K562 (cell line): ENCODE data around the gene SLC16A5. TPM values are rescaled to one million over a fixed set of nuclear protein-coding genes. Genes with fewer than 3 reads are reported as not detected.

Experiments
- ATAC-seq: fragments of 200-7000 bp; cut with Tn5 transposase; 3 replicates; pipeline ENCODE4 v1.9.1; 2020; ENCODE audit warnings: moderate library complexity
- BruUV-seq: library from RNA; stranded (reverse); fragments of 400-500 nt; replicated peaks from 2 replicates; lab custom pipeline; 2021; lab: Mats Ljungman, UMichigan
- CTCF ChIA-PET: fragments of 300-600 bp; formaldehyde crosslinking; extraction: SDS; loops from one replicate; lab custom pipeline; 2021; ENCODE audit warnings: low intra/inter-chr PET ratio; lab: Yijun Ruan, JAX
- POLR2A ChIA-PET: fragments of 300-600, 350-650 bp; sonication (Branson Sonifier 250); formaldehyde crosslinking; extraction: SDS; loops from one replicate; lab custom pipeline; 2021; ENCODE audit warnings: antibody characterized with exemption, inconsistent platforms; lab: Yijun Ruan, JAX
- DNase-seq, 4 experiments: peaks; one replicate each; pipeline versions ENCODE4 v3.0.0 to v3.0.0-alpha.2; 2011 to 2018; ENCODE audit warnings: low spot score in 3 of 4, mixed read lengths in 3 of 4; ENCODE audit errors: extremely low read depth in 1 of 4
- FAIRE-seq: peaks from 2 replicates; lab custom pipeline; 2011; peaks lifted over from hg19 to GRCh38; lab: Jason Lieb, UNC
- H2AFZ ChIP-seq: 2 replicates; pipeline ENCODE4 v1.6.0; 2011; ENCODE audit warnings: low read depth, low read length, control low read depth, inconsistent platforms
- H3K27ac ChIP-seq: fragments of 200-600 bp; 3 replicates; pipeline ENCODE4 v1.8.0; 2011; ENCODE audit warnings: low read depth, mild to moderate bottlenecking, control low read depth, inconsistent platforms, low read length, moderate library complexity, mixed read lengths; ENCODE audit errors: extremely low read depth
- H3K27me3 ChIP-seq, 2 experiments: fragments of 300-600 bp in 1 of 2; 2 replicates in 1 of 2; 3 replicates in 1 of 2; pipeline versions ENCODE4 v1.6.0 to v1.8.0; 2011; ENCODE audit warnings: inconsistent platforms in 2 of 2, low read length in 2 of 2, mild to moderate bottlenecking in 1 of 2, mixed read lengths in 1 of 2, moderate library complexity in 1 of 2; ENCODE audit not compliant: control insufficient read depth in 2 of 2, insufficient read depth in 2 of 2
- H3K36me3 ChIP-seq: fragments of 300-600 bp; 3 replicates; pipeline ENCODE4 v1.8.0; 2011; ENCODE audit warnings: mild to moderate bottlenecking, low read length, inconsistent platforms; ENCODE audit not compliant: control insufficient read depth, insufficient read depth
- H3K4me1 ChIP-seq, 2 experiments: fragments of 200-600 bp in 1 of 2; replicated peaks in 1 of 2; 2 replicates in 1 of 2; 3 replicates in 1 of 2; pipeline versions ENCODE4 v1.5.1 to v1.8.0; 2011; ENCODE audit warnings: inconsistent platforms in 2 of 2, low read length in 2 of 2, mild to moderate bottlenecking in 1 of 2, mixed read lengths in 1 of 2, moderate library complexity in 1 of 2; ENCODE audit not compliant: control insufficient read depth in 2 of 2, insufficient read depth in 2 of 2
- H3K4me2 ChIP-seq: 2 replicates; pipeline ENCODE4 v1.6.1; 2011; ENCODE audit warnings: low read length, control low read depth, inconsistent platforms, mixed read lengths; ENCODE audit not compliant: insufficient read depth
- H3K4me3 ChIP-seq: fragments of 200-600 bp; sonication (generic), shearing (Covaris generic); 2 replicates; pipeline ENCODE4 v1.5.1; 2016; ENCODE audit warnings: control low read depth, inconsistent platforms
- H3K79me2 ChIP-seq: fragments of 200-600 bp; 3 replicates; pipeline ENCODE4 v1.8.0; 2011; ENCODE audit warnings: low read length, inconsistent platforms; ENCODE audit not compliant: control insufficient read depth, insufficient read depth
- H3K9ac ChIP-seq, 2 experiments: 2 replicates each; pipeline versions ENCODE4 v1.6.0 to v1.6.1; 2011; ENCODE audit warnings: low read depth in 2 of 2, low read length in 2 of 2, control low read depth in 1 of 2, inconsistent platforms in 1 of 2, mild to moderate bottlenecking in 1 of 2, mixed read lengths in 1 of 2; ENCODE audit not compliant: insufficient read depth in 1 of 2
- H3K9me1 ChIP-seq: one replicate; pipeline ENCODE4 v1.6.0; 2011; ENCODE audit warnings: inconsistent platforms, mild to moderate bottlenecking, low read length, moderate library complexity; ENCODE audit not compliant: control insufficient read depth, insufficient read depth
- H3K9me3 ChIP-seq: replicated peaks from 2 replicates; pipeline ENCODE4 v1.5.1; 2011; ENCODE audit warnings: low read depth, low read length, inconsistent platforms; ENCODE audit not compliant: control insufficient read depth, insufficient read depth
- H4K20me1 ChIP-seq: replicated peaks from 2 replicates; pipeline ENCODE4 v1.6.1; 2011; ENCODE audit warnings: low read length, inconsistent platforms, mixed read lengths; ENCODE audit not compliant: control insufficient read depth, insufficient read depth
- ASH1L ChIP-seq: fragments of 450-650 bp; IDR thresholded peaks from 2 replicates; pipeline ENCODE4 v1.6.1; 2018; ENCODE audit warnings: borderline replicate concordance, mild to moderate bottlenecking, low read depth; ENCODE audit not compliant: partially characterized antibody
- CUX1 ChIP-seq: fragments of 200-800 bp; sonication (Bioruptor generic); IDR thresholded peaks from 2 replicates; pipeline ENCODE4 v1.6.1; 2016; ENCODE audit warnings: missing genetic modification characterization, missing compliant biosample characterization
- HNRNPL ChIP-seq: fragments of 200-400 bp; formaldehyde crosslinking; IDR thresholded peaks from 2 replicates; pipeline ENCODE4 v1.6.1; 2017; ENCODE audit warnings: low read depth, mild to moderate bottlenecking, low read length
- NBN ChIP-seq: fragments of 450-650 bp; IDR thresholded peaks from 2 replicates; pipeline ENCODE4 v1.6.1; 2016; ENCODE audit warnings: low read depth, mild to moderate bottlenecking
- THRA ChIP-seq: fragments of 450-650 bp; IDR thresholded peaks from 2 replicates; pipeline ENCODE4 v1.6.1; 2017; ENCODE audit warnings: mild to moderate bottlenecking, moderate library complexity
- YY1 ChIP-seq, 3 experiments: IDR thresholded peaks; 2 replicates each; pipeline ENCODE4 v1.6.1; 2011; ENCODE audit warnings: low read length in 2 of 3, mild to moderate bottlenecking in 2 of 3, moderate library complexity in 2 of 3, borderline replicate concordance in 1 of 3, control low read depth in 1 of 3, low read depth in 1 of 3; ENCODE audit not compliant: insufficient read depth in 3 of 3, insufficient replicate concordance in 2 of 3, control insufficient read depth in 1 of 3, insufficient read length in 1 of 3; ENCODE audit errors: extremely low read depth in 1 of 3
- ZBTB11 ChIP-seq, 3 experiments: fragments of 200-800 bp in 1 of 3; fragments of 250-450 bp in 1 of 3; fragments of 450-650 bp in 1 of 3; sonication (Bioruptor Pico) in 1 of 3; sonication (Bioruptor generic) in 1 of 3; formaldehyde crosslinking in 1 of 3; IDR thresholded peaks; 2 replicates each; pipeline versions ENCODE4 v1.6.1 to v1.8.0; 2016 to 2022; ENCODE audit warnings: mild to moderate bottlenecking in 2 of 3, missing genetic modification characterization in 2 of 3, missing compliant biosample characterization in 1 of 3, moderate library complexity in 1 of 3
- ZFP30 ChIP-seq: fragments of 250-450 bp; sonication (Bioruptor Pico); IDR thresholded peaks from 2 replicates; pipeline ENCODE4 v1.8.0; 2022; ENCODE audit warnings: moderate library complexity, mild to moderate bottlenecking, inconsistent platforms, borderline replicate concordance
- whole genome bisulfite sequencing: fragments of 100-300 bp; shearing (Covaris generic); methylation state at CpG from one replicate; pipeline ENCODE4 v1.1.6; 2016; ENCODE audit warnings: low coverage, mixed read lengths; ENCODE audit not compliant: insufficient coverage; ENCODE audit errors: missing lambda C conversion rate; 5-methylcytosine and 5-hydroxymethylcytosine counted together
- in situ Hi-C: fragments of 300-500 bp; cut with MboI; formaldehyde crosslinking; loops from 4 replicates; pipeline ENCODE4 v1.15.0; 2018; ENCODE audit warnings: inconsistent platforms, mixed read lengths
- intact Hi-C: fragments of 100-400 bp; cut with micrococcal nuclease; formaldehyde crosslinking; loops from 2 replicates; pipeline ENCODE4 v1.14.2; 2022
- polyA plus RNA-seq, 8 experiments: library from polyadenylated mRNA; depleted of rRNA in 4 of 8; stranded (reverse) in 5 of 8; unstranded in 3 of 8; fragments of >200 nt; fragmentation: Nextera tagmentation in 2 of 8; fragmentation: Illumina TruSeq in 1 of 8; extraction: Ambion mirVana in 2 of 8; extraction: Trizol in 1 of 8; gene quantifications; 2 replicates each; pipeline versions ENCODE4 v1.2.1 to v1.2.3, GENCODE V29; 2011 to 2014; ENCODE audit warnings: inconsistent platforms in 1 of 8, missing spikeins in 1 of 8
- total RNA-seq, 7 experiments: library from RNA; depleted of rRNA in 6 of 7; stranded (reverse); fragments of >200 nt in 6 of 7; fragmentation: Illumina TruSeq in 2 of 7; extraction: Trizol in 2 of 7; gene quantifications; 2 replicates each; pipeline versions ENCODE4 v1.2.1 to v1.2.3, GENCODE V29; 2011 to 2021; ENCODE audit warnings: low replicate concordance in 1 of 7

Gene SLC16A5
- total and polyA plus RNA-seq, 9 of the 15 experiments (the other 6 are each of a cell fraction or from before 2014, with no cell fraction given), result 0.06 to 2.6 (median 0.91) TPM

GRCh38 chr17:75064040-75064439, 23.7 kb upstream of the SLC16A5 start:
- ChIA-PET POLR2A (interaction anchor here (1.2 to 2.0 kb wide), 3 partner anchors 10 to 16 kb away, joined by 3 to 11 read pairs (median 5); no protein-coding TSS in a partner anchor), CTCF (interaction anchor here (0.5 kb wide), 1 partner anchor 134 kb away, joined by 3 read pairs; no protein-coding TSS in a partner anchor)
- intact Hi-C loops, result no loop called here
- TSS peak; percentile 35 for BruUV-seq
- in situ Hi-C loops, result loop anchor here (5.0 kb wide), 1 partner anchor 48 kb away; no protein-coding TSS in a partner anchor
- Histone ChIP-seq H3K27ac (no peak overlapping the region), H4K20me1 (0 out of 2 replicates have a peak, but pooled peaks cover 3% of the 10 kb centered on the region), H3K27me3 (no peaks in the 10 kb centered on the region), H3K9ac (no peak overlapping the region), H3K79me2 (no peaks in the 10 kb centered on the region), H3K4me2 (no peak overlapping the region), H3K9me1 (no peaks in the 10 kb centered on the region), H3K4me1 (peaks cover 0 to 3% of the 10 kb centered on the region in 2 experiments; a peak in 3 of 5 replicates), H3K36me3 (peaks cover 60% of the 10 kb centered on the region), H2AFZ (no peak overlapping the region), H3K9me3 (no peaks in the 10 kb centered on the region), H3K4me3 (no peak overlapping the region)
- DNase-seq (peak in 1 of 4 experiments; percentile 8), ATAC-seq (no peak), FAIRE-seq (no peak)
- 82% methylated on average over 11 of the region's 11 CpGs for WGBS
- TF ChIP-seq NBN, result no peak
- TF ChIP-seq HNRNPL, result no peak
- TF ChIP-seq ZBTB11 (CRISPR knock-in tag; IDR thresholded peaks at IDR 0.05), result no peak
- no peak for TF ChIP-seq CUX1
- no peak for TF ChIP-seq THRA
- TF ChIP-seq ZFP30 (CRISPR knock-in tag), result no peak
- TF ChIP-seq YY1 (IDR thresholded peaks at IDR 0.05; ENCODE audit: borderline replicate concordance in 1 of 3, control insufficient read depth in 1 of 3, extremely low read depth in 1 of 3, insufficient read depth in 3 of 3, insufficient read length in 1 of 3, insufficient replicate concordance in 2 of 3, low read depth in 1 of 3, low read length in 2 of 3), result no peak
- TF ChIP-seq ASH1L, result no peak
